ENCODE data around the gene GRIK2. TPM values are rescaled to one million over a fixed set of nuclear protein-coding genes. Genes with fewer than 3 reads are reported as not detected.
A peak's percentile ranks its signal among the peaks of the same experiment; 100 is the strongest.

The GRIK2 gene
- total RNA-seq, 1 experiment from 2014 or later, result not detected

DNA sequence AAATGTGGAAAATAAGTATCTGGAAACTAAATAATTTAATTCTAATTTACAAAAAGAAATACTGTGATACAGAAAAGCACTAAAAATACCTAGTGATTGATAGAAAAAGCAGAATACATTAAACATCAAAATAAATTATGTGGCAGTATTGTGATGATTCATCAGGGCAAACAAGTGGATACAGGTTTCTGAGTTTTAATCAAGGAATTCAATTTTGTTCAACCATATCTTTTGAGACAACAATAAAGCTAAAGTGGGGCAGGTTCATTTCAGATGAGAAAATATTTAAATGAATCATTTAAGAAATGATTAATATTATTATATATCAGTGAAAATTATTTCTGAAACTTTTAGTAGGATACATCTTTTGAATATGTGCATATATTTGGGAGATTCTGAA is 49.8 kb downstream of the GRIK2 start:
- in situ Hi-C loops (cut with HindIII; ENCODE audit: low sequenced_read_pairs), result no loop called here
- no peak for DNase-seq (ENCODE audit: low spot score)

DNA sequence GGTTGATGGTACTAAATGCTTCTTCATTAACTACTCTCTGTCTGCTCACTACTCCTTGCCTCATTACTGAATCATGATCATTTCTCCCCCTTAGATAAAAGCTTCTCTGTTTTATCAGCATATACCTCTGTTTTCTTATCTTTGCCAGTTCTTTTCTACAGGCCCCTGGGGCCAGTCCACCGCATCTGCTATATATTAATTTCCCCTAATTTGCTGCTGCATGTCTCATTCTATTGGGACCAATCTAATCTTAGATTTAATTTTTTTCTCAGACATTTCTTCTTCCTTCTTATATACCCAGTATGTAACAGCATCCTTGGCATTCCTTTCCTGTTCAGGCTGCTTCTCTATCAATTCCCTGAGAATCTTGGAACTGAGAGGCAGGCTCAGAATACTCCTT is 51.2 kb downstream of the GRIK2 start:
- in situ Hi-C loops (cut with HindIII; ENCODE audit: low sequenced_read_pairs), result no loop called here
- no peak for DNase-seq (ENCODE audit: low spot score)

DNA sequence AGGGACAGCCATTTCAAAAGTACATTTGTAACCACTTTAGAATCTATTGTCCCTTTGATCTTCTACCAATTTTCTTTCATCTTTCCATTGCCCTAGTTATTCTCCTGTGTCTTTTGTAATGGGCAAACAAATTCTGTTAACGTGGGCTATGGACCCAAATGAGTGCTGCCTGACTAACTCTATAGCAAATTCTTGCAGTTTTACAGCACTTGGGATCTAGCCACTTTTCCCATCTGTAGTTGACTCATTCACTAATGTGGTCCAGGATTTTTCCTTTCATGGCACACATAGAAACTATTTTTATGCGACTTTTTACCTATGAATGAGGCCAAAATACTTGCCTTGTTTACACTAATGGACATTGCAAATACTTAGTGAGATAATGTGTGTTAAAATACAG is 52.0 kb downstream of the GRIK2 start:
- in situ Hi-C loops (cut with HindIII; ENCODE audit: low sequenced_read_pairs), result no loop called here
- DNase-seq (ENCODE audit: low spot score), result peak; percentile 57

DNA sequence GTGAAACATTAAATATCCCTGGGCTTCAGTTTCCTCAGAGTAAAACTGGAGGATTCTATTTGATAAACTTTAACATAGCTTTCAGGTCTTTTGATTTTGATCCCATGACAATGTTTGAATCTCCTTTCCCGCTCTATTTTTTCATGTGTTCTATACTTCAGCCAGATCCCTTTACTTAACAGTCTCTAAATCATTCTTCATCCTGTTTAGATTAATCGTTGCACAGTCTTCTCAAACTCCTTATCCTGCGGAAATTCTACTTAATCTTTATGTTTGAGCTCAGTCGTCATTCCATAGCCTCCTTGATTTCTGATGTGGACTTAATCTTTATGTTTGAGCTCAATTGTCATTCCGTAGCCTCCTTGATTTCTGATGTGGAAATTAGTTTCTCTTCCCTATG is 57.4 kb downstream of the GRIK2 start:
- in situ Hi-C loops (cut with HindIII; ENCODE audit: low sequenced_read_pairs), result no loop called here
- DNase-seq (ENCODE audit: low spot score), result no peak

DNA sequence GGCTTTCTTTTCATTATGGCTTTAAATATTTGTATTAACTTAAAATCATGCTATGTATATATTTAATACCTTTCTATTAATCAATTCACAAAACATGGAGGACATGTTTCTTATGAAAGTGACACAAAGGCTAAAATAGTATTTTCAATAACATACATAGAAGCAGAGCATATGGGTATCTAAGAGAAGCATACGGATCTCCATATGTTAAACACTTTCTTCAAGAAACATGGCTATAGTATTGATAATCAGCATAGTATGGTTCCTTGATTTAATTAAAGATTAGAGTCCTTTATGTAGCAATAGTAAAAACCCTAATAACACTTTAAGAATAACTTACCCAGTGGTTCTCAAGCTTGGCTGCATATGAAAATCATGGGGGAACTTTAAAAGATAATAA is 58.5 kb downstream of the GRIK2 start:
- in situ Hi-C loops (cut with HindIII; ENCODE audit: low sequenced_read_pairs), result no loop called here

DNA sequence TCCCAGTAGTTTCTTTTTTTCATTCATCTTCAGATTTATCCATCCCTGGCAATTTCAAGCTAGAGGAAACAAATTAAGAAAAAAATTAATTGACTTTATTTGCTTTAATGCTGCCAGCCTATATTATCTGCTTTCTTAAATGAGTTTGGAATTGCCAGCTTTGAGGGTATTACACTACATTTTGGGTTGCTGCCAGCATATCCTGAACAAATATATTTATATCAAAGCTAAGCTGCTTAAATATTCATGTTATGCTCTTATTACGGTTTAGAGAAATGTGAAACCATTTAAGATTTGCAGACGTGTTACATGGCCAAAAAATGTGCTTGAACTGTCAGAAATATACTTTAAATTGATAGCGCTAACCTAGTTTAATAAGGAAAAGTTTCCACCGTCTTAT is 59.7 kb downstream of the GRIK2 start:
- in situ Hi-C loops (cut with HindIII; ENCODE audit: low sequenced_read_pairs), result no loop called here
- DNase-seq (ENCODE audit: low spot score), result no peak

More for the DNA sequence above, 58.5 kb downstream of the GRIK2 start:
- no peak for DNase-seq (ENCODE audit: low spot score)

DNA sequence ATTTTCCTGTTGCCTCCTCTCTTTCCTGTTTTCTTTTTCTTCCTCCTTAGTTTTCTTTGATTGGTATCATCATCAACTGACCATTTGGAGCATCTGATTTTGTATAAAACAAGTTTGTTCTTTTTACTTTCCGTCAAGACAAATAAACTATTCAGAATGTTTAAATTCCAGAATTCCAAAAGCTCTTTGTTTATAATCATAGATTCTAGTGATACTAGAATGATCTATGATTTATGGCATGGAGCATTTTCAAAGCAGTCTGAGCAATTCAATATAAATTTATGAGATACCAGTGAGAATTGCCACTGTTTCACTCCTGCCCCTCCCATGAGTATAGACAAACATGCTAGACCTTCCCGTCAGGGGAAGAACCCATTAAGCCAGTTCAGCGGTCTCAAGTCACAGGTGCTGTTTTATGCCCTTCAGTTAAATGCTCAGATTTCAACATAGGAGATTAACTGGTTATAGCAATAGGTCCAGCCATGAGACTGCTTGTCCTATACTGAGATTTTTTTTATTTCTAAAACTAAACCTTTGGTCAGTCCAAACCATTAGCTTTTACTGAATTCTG is 60.7 kb downstream of the GRIK2 start:
- in situ Hi-C loops (cut with HindIII; ENCODE audit: low sequenced_read_pairs), result no loop called here
- DNase-seq (ENCODE audit: low spot score), result peak; percentile 41

DNA sequence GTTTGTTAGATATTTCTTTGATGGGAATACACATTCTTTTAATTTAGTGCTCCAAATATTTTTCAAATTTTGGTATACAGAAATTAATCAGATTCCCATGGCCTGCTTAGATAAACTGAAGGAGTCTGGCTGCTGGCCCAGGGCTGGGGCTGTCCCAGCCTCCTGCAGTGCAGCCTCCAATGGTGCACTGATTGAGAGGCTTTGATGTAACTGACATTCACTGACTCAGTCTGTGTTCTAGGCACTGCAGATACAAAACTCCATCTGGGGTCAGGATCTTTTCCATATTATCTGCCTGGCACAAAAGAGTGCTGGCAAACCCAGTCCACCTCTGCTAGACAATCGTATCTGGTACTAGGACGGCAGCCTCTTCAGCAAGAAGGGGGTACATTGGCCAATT is 64.8 kb downstream of the GRIK2 start:
- in situ Hi-C loops (cut with HindIII; ENCODE audit: low sequenced_read_pairs), result no loop called here
- DNase-seq (ENCODE audit: low spot score), result peak; percentile 88

DNA sequence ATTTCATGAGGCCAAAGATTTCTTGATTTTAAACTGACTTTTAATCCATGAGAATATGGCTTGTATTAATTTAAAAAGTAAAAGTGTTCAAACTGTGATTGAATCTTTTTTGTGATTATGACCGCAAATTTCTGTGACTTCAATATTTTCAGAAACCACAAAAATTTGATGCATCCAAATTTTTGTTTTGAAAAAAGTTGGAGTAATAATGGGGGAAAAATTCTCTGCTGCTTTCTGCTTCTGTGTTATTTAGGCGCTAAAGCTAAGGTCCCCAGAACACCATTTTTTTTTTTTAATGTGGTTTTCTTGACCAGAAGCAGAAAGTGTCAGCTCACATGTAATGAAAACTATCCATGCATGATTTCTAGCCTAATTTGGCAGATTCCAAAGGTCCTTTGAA is 65.3 kb downstream of the GRIK2 start:
- in situ Hi-C loops (cut with HindIII; ENCODE audit: low sequenced_read_pairs), result no loop called here
- DNase-seq (ENCODE audit: low spot score), result no peak

DNA sequence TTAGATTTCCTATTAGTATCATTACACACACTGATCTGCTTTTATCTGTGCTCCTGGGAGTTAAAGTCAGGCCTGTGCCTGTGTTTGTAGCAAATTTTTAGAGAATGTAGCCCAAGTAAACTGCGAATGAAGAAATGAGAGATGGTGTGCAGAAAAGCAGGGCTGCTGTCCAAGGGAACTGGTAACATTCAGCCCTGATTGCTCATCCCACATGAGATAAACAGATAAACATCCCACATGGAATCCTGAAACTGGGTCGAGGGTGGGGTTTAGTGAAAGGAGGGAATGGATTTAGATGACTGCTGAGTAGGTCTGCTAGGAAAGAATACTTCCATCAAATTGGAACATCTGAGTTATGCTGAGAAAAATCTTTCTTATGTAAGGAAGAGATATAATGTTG is 69.1 kb downstream of the GRIK2 start:
- in situ Hi-C loops (cut with HindIII; ENCODE audit: low sequenced_read_pairs), result no loop called here
- peak; percentile 45 for DNase-seq (ENCODE audit: low spot score)

DNA sequence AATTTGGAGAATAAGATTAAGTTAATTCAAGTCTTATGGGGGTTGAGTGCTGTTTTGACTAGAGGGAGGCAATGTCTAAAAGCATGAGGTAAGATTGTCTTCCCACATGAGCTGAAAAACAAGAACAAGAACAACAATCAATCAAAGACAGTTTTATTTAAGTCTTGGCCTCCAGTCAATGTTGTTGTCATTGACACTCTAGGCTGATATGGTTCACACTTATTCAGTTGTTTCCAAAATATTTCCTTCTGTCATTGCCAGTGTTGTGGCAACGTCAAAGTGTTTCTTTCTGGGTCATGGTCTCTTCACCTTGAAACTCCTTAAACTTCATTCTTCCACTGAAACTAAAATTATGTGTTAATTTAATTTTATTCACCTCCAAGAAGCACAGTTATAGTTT is 72.4 kb downstream of the GRIK2 start:
- in situ Hi-C loops (cut with HindIII; ENCODE audit: low sequenced_read_pairs), result no loop called here
- no peak for DNase-seq (ENCODE audit: low spot score)

DNA sequence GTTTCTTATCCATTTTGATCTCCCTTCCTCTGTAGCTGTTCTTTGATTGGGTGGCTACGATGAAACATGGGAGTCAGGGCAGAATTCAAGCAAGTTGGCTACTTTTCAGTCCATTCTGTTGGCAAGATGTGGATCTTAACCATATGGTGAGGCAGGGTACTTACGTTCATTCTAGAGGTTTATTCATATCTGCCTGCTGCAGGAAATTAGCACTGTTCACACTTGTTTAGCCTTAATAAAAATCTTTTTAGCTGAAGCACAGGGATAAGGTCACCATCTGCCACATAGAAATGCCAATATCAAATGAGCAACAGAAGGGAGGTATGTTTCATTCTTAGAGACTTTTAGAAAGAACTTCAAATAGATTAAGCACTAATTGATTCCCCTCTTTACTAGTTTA is 83.9 kb downstream of the GRIK2 start:
- peak; percentile 97 for DNase-seq (ENCODE audit: low spot score)
- in situ Hi-C loops (cut with HindIII; ENCODE audit: low sequenced_read_pairs), result no loop called here

DNA sequence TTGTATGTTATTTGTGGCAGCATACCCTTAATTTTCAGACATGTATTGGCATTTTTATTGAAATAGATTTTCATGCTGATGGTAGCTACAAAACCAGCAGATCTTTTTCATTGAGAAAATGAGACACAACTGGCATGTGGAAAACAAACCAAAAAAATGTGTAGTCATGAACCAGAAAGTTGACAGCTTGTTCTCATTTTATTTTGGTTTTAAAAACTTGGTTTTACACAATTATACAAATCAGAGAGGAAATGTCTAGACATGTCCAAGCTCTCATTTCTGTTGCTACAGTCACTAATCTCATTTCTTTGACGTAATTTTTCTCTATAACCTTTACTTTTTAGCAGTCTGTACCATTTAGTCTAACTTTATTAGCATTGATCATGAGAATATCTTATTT is 85.4 kb downstream of the GRIK2 start:
- in situ Hi-C loops (cut with HindIII; ENCODE audit: low sequenced_read_pairs), result no loop called here
- DNase-seq (ENCODE audit: low spot score), result no peak

DNA sequence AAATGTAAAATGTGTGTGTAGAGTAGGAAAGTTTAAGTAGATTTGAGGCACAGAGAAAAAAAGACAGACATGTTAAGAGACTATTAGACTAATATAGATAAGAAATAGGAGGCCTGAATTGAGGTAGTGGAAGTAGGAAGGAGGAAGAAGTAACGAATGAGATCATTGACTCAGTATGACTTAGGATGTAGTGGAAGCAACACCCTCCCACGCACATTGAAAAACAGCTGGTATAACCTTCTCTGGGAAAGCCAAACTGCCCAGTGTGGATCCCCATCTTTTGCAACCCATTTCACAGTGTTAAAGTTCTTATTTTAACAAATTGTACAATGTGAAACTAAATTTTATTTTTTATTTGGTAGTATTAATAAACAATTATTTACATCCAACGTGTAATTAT is 89.1 kb downstream of the GRIK2 start:
- in situ Hi-C loops (cut with HindIII; ENCODE audit: low sequenced_read_pairs), result no loop called here
- no peak for DNase-seq (ENCODE audit: low spot score)

DNA sequence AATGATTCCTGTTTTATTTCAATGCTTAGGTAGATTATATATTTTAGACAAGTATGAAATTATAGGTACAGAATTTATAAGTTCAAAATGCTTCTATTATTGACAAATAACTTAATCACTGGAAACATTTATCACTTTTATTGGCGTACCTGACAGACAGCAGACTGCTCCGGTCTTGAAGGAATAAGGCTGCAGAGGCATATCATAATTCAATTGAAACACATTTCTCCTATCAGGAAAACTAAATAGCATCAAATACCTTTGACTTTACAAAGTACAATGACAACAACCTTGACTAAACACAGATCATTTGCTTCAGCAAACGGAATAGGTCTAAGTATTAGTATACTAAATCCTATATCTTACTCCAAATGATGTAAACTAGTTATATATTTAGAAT is 91.3 kb downstream of the GRIK2 start:
- in situ Hi-C loops (cut with HindIII; ENCODE audit: low sequenced_read_pairs), result no loop called here
- no peak for DNase-seq (ENCODE audit: low spot score)

DNA sequence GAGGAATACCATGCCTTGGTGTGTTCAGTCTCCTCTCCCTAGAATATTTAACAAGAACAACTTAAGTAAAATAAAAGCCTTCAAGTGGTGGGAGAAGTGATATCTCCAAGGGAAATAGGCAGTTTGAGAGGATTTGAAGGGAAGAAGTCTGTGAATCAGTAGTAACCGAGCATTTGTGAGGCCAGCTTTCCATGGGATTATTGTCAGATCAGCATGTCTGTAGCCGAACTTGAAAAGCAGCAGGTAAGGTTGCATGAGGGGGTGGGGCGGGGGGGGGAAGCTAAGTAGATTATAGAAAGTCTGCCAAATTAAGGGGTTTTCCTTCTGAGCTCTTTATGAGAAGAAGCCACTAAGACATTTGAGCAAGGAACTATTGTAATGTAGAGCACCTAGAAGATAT is 92.6 kb downstream of the GRIK2 start:
- no peak for DNase-seq (ENCODE audit: low spot score)
- in situ Hi-C loops (cut with HindIII; ENCODE audit: low sequenced_read_pairs), result no loop called here

DNA sequence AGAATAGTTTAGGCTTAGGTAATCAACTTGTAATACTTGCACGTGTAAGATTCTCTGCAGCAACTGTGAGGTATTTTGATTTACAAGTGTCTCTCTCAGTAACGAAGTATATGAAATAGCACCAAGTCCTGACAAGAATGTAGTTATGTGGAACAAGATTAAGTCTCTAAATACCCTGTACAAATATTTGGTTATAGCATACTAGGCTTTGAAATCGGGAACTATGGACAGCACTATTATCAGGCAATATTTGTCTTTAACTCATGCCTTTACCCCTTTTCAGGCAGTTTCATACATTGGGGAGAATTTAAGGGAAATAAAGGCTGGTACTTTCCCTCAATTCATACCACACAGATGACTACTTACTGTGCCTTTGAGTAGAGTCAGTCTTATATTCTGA is 93.2 kb downstream of the GRIK2 start:
- DNase-seq (ENCODE audit: low spot score), result no peak
- in situ Hi-C loops (cut with HindIII; ENCODE audit: low sequenced_read_pairs), result no loop called here

DNA sequence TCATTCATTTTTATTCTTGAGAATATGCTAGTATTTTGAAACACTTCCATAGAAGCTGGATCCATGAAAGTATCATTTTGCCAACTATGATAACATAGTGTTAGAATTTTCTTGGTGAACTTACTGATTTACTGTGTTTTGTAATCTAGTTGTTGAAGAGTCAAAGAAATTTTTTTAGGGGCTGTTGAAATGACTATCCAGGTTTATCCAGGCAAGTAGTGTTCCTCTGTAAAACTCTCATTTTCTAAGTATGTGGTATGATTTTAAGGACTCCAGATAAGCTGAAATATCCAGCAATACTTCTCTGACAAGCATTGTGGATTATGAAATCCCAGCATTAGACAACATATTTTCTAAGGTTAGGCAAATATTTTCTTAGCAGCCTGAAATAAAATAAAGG is 95.9 kb downstream of the GRIK2 start:
- in situ Hi-C loops (cut with HindIII; ENCODE audit: low sequenced_read_pairs), result no loop called here
- no peak for DNase-seq (ENCODE audit: low spot score)

DNA sequence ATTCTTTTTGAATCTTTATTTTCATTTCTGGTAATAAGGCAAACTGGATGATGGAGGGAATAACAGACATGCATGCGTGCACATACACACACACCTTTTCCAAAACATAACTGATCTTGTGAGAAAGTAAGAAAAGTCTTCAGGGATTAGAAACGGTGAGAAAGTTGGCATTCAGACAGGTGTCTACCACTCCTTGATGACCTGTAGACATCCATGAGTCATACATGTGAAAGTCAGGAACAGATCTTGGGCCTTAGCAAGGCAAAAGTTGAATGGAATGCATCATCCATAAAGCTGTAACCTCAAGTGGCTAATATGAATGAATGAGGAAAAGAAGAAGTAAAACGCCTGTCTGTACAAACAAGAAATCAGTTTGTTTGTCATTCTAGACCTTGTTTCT is 97.3 kb downstream of the GRIK2 start:
- in situ Hi-C loops (cut with HindIII; ENCODE audit: low sequenced_read_pairs), result no loop called here
- DNase-seq (ENCODE audit: low spot score), result no peak

DNA sequence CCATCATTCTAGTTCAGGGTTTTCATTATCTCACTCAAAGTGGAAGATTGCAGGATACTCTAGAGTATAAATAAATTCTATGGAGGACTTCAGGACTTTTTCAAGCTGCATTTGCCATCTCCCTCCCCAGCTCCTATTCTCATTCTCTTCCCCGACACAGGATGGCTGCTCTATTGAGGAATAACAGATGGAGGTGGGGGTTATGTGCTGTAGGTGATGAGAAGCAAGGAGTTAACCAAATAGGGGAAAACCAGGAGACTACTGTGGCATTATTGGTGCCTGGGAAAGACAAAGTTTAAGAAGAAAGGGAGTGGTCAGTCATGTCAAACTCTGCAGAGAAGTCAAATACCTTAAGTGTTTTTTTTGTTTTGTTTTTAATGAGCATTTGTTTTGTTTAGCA is 109.3 kb downstream of the GRIK2 start:
- in situ Hi-C loops (cut with HindIII; ENCODE audit: low sequenced_read_pairs), result no loop called here
- no peak for DNase-seq (ENCODE audit: low spot score)

DNA sequence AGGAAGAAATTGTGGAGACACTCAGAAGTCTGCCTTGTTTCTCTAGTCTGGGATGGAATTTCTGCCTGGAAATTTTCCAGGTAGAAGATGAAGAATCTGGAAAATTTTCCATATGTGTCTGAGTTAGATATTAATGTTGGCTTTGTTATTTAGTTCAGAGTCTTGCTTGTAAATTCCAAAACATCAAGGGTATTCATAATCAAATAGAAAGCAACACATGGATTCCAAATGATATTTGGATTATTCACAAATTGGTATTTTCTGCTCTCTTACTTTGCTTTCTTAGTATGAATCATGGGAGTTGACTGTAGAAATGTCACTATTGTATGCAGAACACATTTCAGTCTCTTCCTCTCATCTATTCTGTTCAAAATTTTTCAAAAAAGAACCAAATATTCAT is 116.0 kb downstream of the GRIK2 start:
- in situ Hi-C loops (cut with HindIII; ENCODE audit: low sequenced_read_pairs), result no loop called here
- no peak for DNase-seq (ENCODE audit: low spot score)

DNA sequence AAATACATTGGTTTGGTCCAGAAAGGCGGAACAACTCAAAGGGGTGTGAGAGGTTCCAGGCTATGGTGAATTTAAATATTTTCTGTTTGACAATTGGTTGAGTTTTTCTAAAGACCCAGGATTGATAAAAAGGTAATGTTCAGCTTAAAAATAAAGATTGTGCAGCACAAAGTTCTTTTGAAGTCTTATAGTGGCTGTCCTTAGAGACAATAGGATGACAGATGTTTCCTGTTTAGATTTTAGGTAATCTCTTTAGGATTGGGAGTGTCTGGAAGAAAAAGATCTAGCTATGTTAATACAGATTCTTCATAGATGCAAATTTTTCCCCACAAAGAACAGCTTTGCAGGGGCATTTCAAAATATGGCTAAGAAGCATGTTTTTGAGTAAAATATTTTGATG is 119.7 kb downstream of the GRIK2 start:
- in situ Hi-C loops (cut with HindIII; ENCODE audit: low sequenced_read_pairs), result no loop called here
- no peak for DNase-seq (ENCODE audit: low spot score)
